HG02798 (cell line): ENCODE data around the gene BIRC3.

Experiments
- ATAC-seq: cut with Tn5 transposase; IDR thresholded peaks from one replicate; pipeline ENCODE4 v1.9.1; 2021; ENCODE audit warnings: mild to moderate bottlenecking; ENCODE audit not compliant: unreplicated experiment, poor library complexity

BIRC3 gene

DNA sequence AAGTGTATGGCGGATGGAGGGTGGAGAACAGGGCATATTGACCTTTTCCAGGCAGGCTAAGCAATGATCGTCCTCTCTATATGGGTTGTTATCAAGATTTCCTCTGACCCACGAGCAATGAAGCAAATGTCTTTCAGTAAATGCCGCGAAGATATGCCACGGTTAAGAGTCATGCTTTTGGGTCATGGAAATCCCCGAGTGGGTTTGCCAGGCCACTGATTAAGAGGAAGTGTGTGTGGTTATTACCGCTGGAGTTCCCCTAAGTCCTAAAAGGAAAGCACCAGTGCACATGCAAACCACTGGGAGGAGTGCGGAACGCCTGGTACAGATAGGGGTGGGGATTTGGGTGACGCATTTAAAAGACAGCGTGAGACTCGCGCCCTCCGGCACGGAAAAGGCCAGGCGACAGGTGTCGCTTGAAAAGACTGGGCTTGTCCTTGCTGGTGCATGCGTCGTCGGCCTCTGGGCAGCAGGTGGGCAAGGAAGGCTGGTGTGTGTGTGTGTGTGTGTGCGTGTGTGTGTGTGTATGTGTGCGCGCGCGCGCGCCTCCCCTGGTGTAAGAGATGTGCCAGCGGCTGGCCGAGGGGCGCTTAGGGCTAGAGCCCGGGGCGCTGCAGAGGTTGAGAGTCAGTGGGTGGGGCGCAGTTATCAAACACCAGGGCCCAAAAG lies at the start of gene BIRC3:
Gene BIRC3 (plus strand): TSS at position 386 of the 669 bp plus-strand sequence. CDS start 7,026 bp downstream, outside the sequence.
- peak; percentile 87 for ATAC-seq

DNA sequence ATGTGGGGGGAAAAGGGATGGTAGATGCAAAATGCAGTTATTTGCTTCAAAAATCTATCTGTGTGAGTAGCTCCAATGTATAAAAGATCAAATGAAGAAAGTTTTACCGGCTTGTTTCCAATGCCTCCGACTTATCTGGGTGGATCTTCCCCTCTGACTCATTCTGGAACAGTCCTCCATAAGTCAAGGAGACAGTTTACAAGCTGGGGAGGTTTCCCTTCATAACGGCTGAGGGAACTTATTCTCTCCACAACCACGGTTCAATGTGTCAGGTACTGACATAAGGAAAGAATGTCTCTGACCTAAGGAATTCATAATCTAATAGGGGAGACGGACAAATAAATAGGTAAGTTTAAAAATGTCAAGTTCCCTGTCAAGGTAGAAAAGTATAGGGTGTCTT lies 49.7 kb upstream of the BIRC3 start:
- no peak for ATAC-seq

DNA sequence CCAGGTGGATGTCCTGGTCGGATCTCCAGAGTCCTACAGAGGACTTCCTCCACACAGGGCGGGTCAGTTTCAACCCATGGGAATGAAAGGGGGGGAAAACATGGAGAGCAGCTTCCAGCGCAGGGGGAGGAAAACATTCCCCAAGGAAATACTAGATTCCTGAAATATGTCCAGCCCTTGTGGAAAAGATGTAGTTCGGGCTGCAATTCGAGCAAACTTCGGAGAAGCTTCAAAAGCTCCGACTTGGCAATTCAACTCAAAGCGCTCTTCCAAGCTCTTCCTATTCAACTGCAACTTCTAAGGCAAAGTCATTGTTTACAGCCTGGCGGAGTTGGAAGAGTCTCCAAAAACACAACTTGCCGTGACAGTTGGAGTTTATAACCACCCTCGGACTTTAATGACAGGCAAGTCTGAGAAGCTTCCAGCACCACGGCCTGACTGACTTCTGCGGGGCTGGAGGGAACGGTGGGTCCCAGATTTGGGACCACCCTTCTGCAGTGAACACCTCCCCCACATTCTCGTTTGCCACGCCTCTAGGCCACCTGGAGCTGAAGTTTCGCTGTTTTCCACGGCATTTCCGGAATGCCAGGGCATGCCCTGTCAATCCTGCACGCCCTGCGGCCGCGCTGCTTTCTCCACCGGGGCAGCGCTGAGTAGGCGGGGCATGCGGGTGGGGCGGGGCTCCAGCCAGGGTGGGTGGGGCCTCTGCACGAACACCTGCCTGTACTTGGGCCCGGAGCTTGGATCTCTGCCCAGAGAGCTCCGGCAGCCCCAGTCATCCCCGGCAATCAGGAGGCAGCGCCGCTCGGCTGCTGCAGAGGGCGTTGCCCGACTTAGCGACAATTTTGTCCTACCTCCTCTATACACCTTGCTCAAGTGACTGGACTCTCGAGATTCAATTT lies 49.0 kb upstream of the BIRC3 start:
- ATAC-seq: peak; percentile 79

DNA sequence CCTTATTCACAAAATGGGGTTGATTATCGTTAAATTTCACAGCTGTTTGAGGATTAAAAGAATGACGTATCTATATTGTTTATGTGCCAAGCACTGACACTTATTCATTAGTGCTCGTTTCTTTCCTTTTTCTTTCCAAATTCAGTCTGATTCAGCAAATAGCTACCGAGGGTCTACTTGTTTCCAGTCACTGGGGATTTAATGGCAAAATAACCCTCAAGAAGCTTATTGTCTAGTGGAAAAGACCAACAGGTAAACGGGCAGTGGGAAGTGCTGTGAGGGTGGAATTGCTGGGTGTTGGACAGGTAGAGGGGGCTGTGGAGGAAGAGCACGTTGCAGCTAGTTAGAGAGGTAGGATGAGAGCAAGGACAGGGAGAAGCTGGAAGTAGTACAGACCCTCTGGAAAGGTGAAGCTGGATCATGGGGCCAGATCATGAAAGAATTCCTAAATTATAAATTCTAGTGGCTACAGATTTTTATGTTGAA lies 48.3 kb upstream of the BIRC3 start:
- ATAC-seq: no peak

DNA sequence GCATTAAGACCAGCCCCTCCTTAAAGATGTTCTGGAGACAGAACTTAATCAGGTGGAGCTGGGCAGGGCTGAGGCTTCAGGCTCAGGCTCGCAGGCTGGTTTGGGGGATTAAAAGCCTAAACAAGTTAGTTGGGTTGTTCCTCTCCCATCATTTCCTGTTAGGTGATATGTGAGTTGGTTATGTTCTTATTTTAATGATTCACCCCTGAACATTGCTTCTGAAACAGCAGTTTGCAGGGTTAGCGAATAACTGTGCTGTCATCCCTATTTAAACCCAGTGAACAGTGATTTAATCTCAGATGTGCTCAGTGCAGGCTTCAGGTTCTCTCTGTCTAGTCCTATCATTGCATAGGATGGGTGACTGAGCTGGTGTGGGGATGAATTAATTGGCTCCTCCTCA lies 47.4 kb upstream of the BIRC3 start:
- ATAC-seq: no peak

DNA sequence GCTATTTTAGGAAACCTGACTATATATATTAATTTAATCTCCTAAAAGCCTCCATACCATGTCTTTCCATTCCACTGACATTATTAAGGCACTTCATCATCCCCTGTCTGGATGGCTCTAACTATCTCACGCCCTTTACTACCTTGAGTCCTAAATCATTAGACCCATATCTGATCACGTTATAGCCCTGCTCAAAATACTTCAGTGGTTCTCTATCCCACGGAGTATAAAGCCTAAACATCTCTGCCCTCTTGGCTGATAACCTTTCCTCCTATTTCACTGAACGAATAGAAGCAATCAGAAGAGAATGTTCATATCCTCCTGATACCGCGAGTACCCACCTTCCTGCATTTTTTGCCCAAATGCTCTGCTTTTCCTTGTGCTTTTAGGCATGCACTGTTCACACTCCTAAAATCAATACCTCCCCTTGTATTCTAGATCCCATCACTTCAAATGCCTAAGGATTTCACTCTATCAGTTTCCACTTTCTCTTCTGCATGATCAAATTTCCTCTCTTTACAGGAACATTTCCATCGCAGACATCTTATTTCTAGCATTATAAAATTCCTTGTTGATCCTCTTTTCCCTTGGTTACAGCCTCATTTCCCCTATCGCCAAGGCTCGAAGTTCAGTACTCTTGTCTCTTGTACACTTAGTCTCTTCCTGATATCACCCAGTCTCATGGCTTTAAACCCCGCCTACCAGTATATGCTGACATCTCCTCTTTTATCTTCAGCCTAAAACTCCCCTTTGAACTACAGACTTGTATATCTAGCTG lies 45.0 kb upstream of the BIRC3 start:
- ATAC-seq: no peak

DNA sequence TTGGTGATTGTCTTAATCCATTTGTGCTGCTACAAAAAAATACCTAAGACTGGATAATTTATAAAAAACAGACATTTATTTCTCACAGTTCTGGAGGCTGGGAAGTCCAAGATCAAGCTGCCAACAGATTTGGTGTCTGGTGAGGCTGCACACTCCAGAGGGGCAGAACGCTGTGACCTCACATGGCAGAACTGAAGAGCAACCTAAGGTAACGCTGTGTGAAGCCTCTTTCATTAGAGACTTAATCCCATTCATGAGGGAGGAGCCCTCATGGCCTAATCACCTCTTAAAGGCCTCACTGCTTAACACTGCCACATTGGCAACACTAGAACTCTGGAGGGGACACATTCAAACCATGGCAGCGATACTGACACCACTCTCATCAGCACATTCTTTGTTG lies 42.7 kb upstream of the BIRC3 start:
- no peak for ATAC-seq

DNA sequence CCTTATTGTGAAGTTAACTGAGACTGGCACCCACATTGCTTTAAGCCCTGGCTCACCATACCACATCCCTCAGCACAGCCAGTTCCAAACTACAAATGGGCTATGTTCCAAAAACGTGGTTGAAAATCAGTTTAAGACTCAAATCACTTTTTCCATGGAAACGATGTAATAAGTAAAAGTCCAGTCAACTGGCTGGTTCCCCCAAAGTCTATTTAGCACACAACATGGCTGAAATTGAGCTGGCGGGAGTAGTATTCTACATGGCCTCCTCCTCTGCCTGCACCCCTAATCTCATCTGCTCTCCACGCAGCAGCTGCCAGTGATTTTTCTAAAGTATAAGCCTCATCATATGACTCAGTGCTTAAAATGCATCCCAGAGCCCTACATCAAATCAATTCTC lies 40.9 kb upstream of the BIRC3 start:
- ATAC-seq: no peak

DNA sequence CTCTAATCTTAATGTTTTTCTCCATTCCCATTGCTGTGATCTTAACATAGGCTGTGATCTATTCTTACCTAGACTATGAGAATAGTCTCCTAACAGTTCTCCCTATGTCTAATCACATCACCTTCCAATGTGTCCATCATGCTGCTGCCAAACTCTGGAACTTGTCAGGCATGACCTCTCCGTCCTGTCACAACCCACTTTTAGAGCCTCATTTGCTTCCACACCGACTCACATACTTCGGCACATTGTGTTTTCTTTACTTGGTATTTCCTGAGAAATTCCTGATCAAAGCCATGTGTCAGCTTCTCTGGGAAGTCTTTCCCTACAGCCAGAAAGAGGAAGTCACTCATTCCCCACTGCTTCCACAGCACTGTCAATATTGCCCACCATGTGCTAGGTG lies 40.5 kb upstream of the BIRC3 start:
- ATAC-seq: no peak

DNA sequence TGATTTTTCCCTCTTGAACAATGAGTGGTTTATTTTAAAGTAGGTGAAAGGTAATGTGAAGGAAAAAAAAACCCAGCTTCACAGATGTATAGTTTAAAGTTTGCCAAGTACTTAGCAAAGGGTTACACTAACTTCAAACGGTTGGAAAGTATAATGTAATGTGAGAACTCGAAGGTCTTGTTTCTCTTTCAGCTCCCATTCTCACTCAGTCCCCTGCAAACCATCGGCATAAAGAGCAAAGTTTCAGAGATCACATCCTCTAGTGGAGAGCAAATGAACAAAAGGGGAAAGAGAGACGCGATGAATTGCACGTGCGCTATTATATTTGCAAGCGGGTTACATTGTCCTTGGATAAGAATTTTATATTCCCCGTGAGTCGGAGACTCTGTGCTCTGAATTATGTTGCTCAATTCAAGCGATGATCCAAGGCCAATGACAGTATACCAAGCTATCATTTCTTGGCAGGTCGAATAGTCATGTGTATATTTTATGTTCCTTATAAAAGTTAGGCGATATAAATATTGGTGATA lies 37.6 kb upstream of the BIRC3 start:
- ATAC-seq: peak; percentile 85

DNA sequence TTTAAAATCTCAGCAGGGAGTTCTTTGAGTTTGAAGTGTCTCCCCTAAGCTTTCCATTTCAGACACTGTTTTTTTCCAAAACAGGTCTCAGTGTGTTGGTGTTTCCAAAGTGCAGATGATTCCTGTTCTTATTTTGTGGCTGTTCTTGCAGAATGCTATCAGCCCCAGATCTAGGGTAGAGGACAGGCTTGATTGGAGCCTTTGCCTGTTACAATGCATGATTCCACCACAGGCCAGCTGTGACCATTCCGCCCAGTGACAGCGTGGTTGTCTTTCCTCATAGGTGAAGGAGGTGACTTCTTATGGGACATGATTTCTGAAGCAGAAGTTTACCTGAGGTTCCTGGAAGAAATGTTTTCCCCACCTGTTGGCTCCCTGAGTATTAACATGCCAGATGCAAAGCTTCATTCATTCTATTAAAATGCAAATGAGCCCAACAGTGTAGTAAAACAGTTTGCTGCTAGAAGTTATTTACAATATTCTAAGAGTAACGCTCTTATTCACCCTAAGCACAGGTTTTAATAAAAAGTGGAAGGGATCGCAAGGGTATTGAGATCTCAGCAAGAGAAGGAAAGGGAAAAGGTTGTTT lies 36.9 kb upstream of the BIRC3 start:
- ATAC-seq: no peak

DNA sequence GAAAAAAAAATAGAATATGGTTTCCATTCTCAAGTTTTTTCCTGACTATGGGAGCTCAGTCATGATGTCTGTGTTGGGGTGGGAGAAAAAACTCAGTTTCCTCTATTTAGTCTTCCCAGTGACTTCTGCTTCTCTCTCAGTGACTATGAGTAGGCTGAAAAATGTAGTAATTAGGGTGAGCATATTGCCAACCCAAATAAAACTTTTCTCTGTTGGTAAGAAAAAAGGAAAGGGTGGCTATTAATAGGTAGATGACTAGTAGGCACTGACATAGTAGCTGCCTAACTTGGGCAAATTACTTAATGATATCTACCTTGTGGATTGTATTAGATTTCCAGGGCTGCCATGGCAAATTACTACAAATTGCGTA lies 34.2 kb upstream of the BIRC3 start:
- no peak for ATAC-seq

DNA sequence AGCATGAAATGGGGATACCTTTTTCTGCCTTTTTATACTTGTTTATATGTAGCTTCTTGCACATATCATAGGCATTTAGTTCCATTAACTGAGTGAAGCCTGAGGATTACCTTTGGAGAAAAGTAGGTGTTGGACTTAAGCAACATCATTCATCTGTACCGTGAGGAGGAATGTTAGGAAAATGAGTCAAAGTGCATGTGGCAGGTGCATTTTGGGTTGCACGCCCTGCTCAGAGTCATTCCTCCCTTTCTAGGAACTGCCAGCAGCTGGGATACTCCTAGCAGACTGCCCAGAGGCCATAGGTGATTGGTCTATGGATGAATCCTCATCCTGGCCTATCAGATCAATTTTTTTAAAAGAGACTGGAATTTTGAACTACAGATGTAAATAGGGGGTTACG lies 33.3 kb upstream of the BIRC3 start:
- ATAC-seq: no peak

DNA sequence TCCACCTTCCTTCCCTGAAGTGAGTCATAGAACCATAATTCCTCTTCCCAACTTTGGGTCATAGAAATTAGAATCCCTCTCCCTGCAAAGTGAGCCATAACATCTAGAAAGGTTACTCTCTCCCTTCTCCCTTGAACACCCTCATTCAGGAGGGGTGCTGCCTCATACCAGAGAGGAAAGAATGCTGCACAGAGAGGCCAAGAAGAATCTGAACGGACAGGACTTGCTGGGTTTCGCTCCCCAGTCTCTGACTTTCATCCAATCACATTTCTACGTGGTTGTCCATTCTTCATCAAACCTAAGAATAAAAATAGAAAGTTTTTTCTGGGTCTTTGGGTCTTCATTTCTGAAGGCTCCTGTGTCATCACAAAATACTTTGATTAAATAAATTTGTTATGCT lies 31.0 kb upstream of the BIRC3 start:
- no peak for ATAC-seq

DNA sequence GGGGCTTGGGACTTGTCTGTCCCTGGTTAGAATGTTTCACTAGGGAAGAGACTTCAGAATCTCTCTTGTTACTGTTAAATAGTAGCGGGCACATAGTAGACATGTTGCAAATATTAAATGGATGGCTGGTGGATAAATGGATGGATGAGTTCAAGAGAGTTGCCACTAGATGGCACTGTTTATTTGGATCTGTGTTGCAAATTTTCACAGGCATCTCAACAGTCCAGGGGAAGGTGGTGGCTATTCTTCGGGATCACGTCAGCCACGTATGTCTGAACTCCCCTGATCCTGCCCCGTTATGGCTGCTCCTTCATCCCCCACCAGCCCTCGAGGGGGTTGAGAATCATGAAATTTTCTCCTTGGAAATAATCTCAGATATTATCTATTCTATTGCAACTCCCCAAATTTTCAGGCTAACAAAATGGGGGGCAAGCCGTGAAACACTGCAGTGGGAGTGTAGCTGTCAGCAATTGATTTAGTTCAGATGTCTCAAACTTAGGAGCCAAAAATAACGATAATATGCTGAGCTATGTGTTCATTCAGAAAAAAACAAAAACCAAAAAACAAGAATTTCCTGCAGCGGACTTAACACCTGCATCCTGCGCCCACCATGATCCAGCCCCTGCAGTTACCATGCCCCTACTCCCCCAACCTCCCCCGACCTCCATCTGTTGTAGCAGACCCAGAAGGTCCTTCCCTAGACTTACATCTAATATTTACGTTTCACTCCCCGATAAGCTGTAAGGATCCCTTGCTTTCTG lies 29.1 kb upstream of the BIRC3 start:
- peak; percentile 86 for ATAC-seq

DNA sequence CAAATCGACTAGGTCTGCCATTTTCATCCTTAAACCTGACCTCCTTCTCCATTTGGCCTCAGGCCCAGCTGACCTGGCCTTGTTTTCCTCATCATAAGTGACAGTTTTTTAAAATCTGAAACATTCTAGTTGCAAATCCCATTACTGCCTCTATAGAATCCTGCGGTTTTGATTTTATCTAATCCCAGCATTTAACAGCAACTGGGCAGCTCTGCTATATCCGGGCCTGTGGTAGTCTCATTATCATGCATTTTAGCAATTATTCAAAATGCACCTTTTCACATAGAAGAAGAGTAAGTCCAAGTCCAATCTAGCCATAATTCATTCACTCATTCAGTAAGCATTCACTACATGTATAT lies 28.6 kb upstream of the BIRC3 start:
- no peak for ATAC-seq

DNA sequence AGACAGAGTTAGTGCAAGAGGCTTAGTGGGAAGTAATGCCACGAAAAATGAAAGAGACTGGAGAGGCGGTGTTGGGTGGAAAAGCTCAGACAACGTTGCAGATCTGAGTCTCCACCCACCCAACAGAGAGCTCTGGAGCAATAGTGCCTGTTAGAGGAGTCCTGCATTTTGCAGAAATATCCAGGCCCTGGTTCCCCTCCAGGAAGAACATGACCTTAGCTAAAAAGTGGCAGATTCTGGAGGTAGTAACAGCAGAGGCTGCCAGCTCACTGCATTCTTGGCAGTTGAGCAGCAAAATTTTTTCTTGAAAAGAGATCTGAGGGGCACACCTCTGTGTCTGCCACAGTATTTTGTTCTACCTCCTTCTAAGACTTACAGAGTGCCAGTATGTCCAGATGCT lies 27.7 kb upstream of the BIRC3 start:
- ATAC-seq: no peak

DNA sequence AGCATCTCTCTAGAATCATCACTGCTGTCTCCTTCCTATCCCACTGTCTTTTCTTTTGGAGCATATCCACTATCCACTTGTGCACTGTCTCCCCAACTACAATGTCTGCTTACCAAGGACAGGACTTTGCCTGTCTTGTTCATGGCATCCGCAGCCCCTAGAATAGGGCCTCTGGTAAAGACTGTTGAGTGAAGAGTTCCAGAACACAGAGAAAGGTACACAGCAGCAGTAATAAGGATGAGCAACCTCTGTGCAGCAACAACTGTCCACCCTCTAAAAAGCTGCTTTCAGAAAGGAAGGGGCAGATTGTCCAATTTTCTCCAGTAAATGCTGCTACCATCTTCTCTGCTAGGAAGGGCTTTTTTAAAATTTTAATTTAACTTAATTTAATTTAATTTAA lies 25.5 kb upstream of the BIRC3 start:
- no peak for ATAC-seq

DNA sequence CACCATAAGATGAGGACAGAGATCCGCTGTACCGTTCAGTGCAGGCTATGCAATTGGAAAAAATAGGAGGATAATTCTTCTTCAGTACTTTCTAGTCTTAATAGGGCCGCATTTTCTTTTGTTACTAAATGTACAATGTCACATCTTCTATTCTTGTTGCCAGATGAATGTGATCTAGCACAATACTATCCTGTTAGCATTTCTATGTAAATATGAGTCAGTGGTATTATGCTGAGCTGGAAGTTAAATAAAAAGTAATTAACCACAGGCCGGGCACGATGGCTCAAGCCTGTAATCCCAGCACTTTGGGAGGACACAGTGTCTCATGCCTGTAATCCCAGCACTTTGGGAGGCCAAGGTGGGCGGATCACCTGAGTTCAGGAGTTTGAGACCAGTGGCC lies 24.4 kb upstream of the BIRC3 start:
- ATAC-seq: no peak
